CD4-positive, alpha-beta T cell (primary cell): ENCODE results near the gene LBR. TPM values are rescaled to one million over a fixed set of nuclear protein-coding genes. Genes with fewer than 3 reads are reported as not detected.
A peak's percentile ranks its signal among the peaks of the same experiment; 100 is the strongest.

Experiments
- ATAC-seq: fragments of 200-7000 bp; cut with Tn5 transposase; one replicate; pipeline ENCODE4 v1.10.0; 2022; ENCODE audit warnings: mild to moderate bottlenecking; ENCODE audit not compliant: poor library complexity
- CTCF ChIA-PET: fragments of 350-600 bp; sonication (Branson Sonifier 250); formaldehyde crosslinking; loops from one replicate; lab custom pipeline; 2021; ENCODE audit warnings: antibody characterized with exemption, inconsistent platforms; lab: Charles Lee
- POLR2A ChIA-PET: fragments of 350-600 bp; sonication (Branson Sonifier 250); formaldehyde crosslinking; loops from one replicate; lab custom pipeline; 2021; ENCODE audit warnings: antibody characterized with exemption, inconsistent platforms; lab: Charles Lee
- DNase-seq, 14 experiments: peaks; one replicate each; pipeline ENCODE4 v3.0.0-alpha.2; 2013 to 2020; ENCODE audit warnings: mixed read lengths in 2 of 14
- H3K27ac ChIP-seq, 2 donors: one replicate each; pipeline versions ENCODE4 v1.5.1 to v1.7.0; 2013; ENCODE audit warnings: low read length in 2 of 2, low read depth in 1 of 2, mild to moderate bottlenecking in 1 of 2
- H3K27me3 ChIP-seq, 2 experiments: 1 replicate in 1 of 2; 2 replicates in 1 of 2; pipeline versions ENCODE4 v1.6.1 to v1.7.0; 2013; ENCODE audit warnings: low read length in 2 of 2, control low read depth in 1 of 2, mild to moderate bottlenecking in 1 of 2, moderate library complexity in 1 of 2; ENCODE audit not compliant: insufficient read depth in 2 of 2, control insufficient read depth in 1 of 2
- H3K36me3 ChIP-seq: one replicate; pipeline ENCODE4 v1.6.1; 2013; ENCODE audit warnings: low read length, control low read depth; ENCODE audit not compliant: insufficient read depth
- H3K4me1 ChIP-seq: one replicate; pipeline ENCODE4 v1.6.1; 2013; ENCODE audit warnings: low read length, control low read depth; ENCODE audit not compliant: insufficient read depth
- H3K4me3 ChIP-seq: one replicate; pipeline ENCODE4 v1.5.1; 2013; ENCODE audit warnings: mild to moderate bottlenecking, low read length, moderate library complexity
- H3K9me3 ChIP-seq, 2 experiments: 1 replicate in 1 of 2; 2 replicates in 1 of 2; pipeline versions ENCODE4 v1.6.1 to v1.7.0; 2013; ENCODE audit warnings: low read length in 2 of 2, mild to moderate bottlenecking in 2 of 2, control low read depth in 1 of 2, moderate library complexity in 1 of 2; ENCODE audit not compliant: control insufficient read depth in 1 of 2, insufficient read depth in 1 of 2
- H3K27ac Mint-ChIP-seq: one replicate; pipeline ENCODE4 v1.8.0; 2020; ENCODE audit warnings: mixed read lengths
- H3K27me3 Mint-ChIP-seq: one replicate; pipeline ENCODE4 v1.8.0; 2021; ENCODE audit warnings: mixed read lengths
- H3K36me3 Mint-ChIP-seq: one replicate; pipeline ENCODE4 v1.8.0; 2021; ENCODE audit warnings: low read depth, mixed read lengths
- H3K4me1 Mint-ChIP-seq: one replicate; pipeline ENCODE4 v1.8.0; 2021; ENCODE audit warnings: low read depth, mixed read lengths
- H3K4me3 Mint-ChIP-seq: one replicate; pipeline ENCODE4 v1.8.0; 2020; ENCODE audit warnings: mild to moderate bottlenecking, mixed read lengths
- H3K9me3 Mint-ChIP-seq: one replicate; pipeline ENCODE4 v1.8.0; 2020; ENCODE audit warnings: mixed read lengths
- intact Hi-C, 2 experiments: fragments of 100-400 bp; cut with DNase I in 1 of 2; cut with micrococcal nuclease in 1 of 2; formaldehyde crosslinking; loops; one replicate each; pipeline versions ENCODE4 v1.15.1 to v1.9.0; 2023 to 2025; cut with DNase I, micrococcal nuclease
- total RNA-seq, 174 experiments: library from RNA in 2 of 174; stranded (reverse) in 2 of 174; gene quantifications; one replicate each; pipeline ENCODE4 v1.2.3 and lab custom pipeline; 2021 to 2026
- TF ChIP-seq, protein P1 (sequence below): fragments of 200-600 bp; IDR thresholded peaks from one replicate; pipeline ENCODE4 v1.8.0; 2022; ENCODE audit warnings: antibody characterized with exemption, mild to moderate bottlenecking

The LBR gene
- total RNA-seq, 2 experiments from 2014 or later = 118 to 129 TPM

DNA sequence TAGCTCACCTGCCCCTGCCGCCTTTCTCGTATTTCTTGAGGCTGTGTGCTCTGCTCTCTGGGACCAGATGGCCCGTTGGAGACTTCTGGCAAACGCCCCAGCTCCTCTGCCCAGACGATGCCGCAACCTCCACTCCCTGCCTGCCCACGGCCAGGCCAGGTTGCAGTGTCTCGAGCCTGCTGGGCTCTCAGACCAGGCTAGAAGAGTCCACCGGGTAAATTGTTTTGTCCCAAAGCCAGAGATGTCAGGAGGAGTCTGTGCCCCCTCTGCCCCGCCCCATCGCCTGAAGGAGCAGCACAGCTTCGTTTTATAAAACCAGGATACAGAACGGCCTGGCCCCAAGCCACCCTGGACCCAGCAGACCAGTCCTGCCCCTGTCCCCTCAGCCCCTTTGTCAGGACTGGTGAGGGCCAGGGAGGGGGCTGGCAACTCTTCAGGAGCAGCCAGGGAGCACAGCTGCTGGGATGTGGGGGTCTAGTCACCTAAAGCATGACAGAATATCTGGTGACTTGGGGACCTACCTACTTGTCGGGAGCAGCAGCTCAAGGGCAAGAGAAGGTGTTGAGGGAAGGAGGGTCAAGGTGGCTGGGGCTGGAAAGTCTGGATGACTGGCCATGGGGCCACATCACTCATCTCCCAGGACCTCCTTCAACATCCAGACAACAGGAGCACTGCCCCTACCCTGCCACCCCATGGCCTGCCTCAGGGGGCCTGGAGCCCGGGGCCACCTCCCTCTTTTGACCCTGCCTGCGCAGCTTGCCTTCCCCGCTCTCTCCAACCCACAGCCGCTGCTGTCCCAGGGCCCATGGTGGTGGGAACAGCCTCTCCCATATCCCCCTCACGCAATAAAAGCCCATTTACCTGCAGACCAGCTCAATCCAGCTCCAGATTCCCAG is 33.9 kb upstream of the LBR start:
- Histone ChIP-seq H3K4me1 (peaks cover 51% of the 10 kb centered on the region), H3K4me3 (no peak overlapping the region), H3K36me3 (no peaks in the 10 kb centered on the region), H3K27me3 (no peaks in the 10 kb centered on the region), H3K9me3 (no peaks in the 10 kb centered on the region), H3K27ac (no peak overlapping the region)
- intact Hi-C loops = no loop called here
- DNase-seq (no peak), ATAC-seq (no peak)
- Mint-ChIP-seq H3K4me3 (no peak overlapping the region), H3K36me3 (no peaks in the 10 kb centered on the region), H3K4me1 (peaks cover 34% of the 10 kb centered on the region), H3K27me3 (no peaks in the 10 kb centered on the region), H3K9me3 (no peaks in the 10 kb centered on the region), H3K27ac (no peak overlapping the region)
- CTCF ChIA-PET = interaction anchor here (1.8 kb wide), 1 partner anchor 13 kb away, joined by 7 read pairs; no protein-coding TSS in a partner anchor
- TF ChIP-seq, protein P1, sequence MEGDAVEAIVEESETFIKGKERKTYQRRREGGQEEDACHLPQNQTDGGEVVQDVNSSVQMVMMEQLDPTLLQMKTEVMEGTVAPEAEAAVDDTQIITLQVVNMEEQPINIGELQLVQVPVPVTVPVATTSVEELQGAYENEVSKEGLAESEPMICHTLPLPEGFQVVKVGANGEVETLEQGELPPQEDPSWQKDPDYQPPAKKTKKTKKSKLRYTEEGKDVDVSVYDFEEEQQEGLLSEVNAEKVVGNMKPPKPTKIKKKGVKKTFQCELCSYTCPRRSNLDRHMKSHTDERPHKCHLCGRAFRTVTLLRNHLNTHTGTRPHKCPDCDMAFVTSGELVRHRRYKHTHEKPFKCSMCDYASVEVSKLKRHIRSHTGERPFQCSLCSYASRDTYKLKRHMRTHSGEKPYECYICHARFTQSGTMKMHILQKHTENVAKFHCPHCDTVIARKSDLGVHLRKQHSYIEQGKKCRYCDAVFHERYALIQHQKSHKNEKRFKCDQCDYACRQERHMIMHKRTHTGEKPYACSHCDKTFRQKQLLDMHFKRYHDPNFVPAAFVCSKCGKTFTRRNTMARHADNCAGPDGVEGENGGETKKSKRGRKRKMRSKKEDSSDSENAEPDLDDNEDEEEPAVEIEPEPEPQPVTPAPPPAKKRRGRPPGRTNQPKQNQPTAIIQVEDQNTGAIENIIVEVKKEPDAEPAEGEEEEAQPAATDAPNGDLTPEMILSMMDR = no peak
- POLR2A ChIA-PET = interaction anchor here (0.6 to 2.4 kb wide), 4 partner anchors 17 to 35 kb away, joined by 3 to 16 read pairs (median 6); partner anchors contain the start of gene LBR

DNA sequence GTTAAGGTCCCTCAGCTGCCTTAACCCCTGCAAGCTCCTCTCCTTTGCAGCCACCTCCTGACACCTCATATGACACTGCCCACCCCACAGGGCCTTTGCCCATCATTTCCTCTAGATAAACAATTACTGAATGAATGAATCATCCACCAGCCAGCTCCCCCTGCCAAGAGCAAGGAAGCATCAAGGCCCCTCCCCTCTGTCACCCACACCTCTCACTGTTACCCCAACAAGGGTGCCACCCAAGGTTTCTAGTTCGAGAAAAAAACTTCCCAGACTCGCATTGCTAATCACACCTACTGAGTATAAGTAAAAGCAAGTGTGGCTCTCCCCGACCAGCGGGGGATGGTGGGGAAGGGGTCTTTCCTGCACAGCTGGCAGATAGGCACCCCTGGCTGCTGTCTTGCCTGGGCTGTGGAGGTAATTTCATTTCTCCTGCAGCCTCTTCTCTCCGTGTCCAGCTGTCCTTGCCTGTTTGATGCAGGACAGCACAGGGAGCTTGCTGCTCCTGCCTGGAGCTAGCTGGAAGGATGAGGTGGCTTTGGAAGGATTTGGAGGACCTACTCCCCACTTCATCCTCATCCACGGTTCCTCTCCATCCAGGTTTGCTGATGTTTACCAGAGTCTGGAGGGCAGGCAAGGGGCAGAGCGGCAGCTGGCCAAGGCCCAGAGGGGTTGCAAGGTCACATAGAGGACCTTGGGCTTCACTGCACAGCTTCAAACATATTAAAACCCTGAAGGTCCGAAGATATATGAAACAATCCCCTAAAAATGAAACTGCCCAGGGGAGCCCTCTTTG is 33.1 kb upstream of the LBR start:
- TF ChIP-seq, protein P1 = no peak
- H3K9me3 Mint-ChIP-seq = no peaks in the 10 kb centered on the region
- POLR2A ChIA-PET = interaction anchor here (0.7 to 2.4 kb wide), 4 partner anchors 16 to 538 kb away, joined by 3 to 16 read pairs (median 8); partner anchors contain the start of genes LBR and SDE2
- peak overlapping the region; percentile 31 for H3K27ac Mint-ChIP-seq
- Histone ChIP-seq H3K4me3 (no peak overlapping the region), H3K9me3 (no peaks in the 10 kb centered on the region), H3K4me1 (peaks cover 43% of the 10 kb centered on the region), H3K27me3 (no peaks in the 10 kb centered on the region), H3K27ac (no peak overlapping the region), H3K36me3 (no peaks in the 10 kb centered on the region)
- intact Hi-C loops = loop anchor here in 1 of 2 experiments (1.0 kb wide), 1 partner anchor 15 kb away; no protein-coding TSS in a partner anchor
- peak in 9 of 14 experiments; percentile 21 to 87 (median 46) for DNase-seq
- CTCF ChIA-PET = interaction anchor here (1.8 kb wide), 1 partner anchor 14 kb away, joined by 7 read pairs; no protein-coding TSS in a partner anchor
- H3K4me3 Mint-ChIP-seq = no peak overlapping the region
- no peaks in the 10 kb centered on the region for H3K27me3 Mint-ChIP-seq
- H3K36me3 Mint-ChIP-seq = no peaks in the 10 kb centered on the region
- peaks cover 30% of the 10 kb centered on the region for H3K4me1 Mint-ChIP-seq
- ATAC-seq = peak; percentile 74
